ENCODE measurements around the gene KIF16B.

GRCh38 chr20:16553101-16553500 is 20.1 kb downstream of the KIF16B start:
- TF ChIP-seq CTCF (IDR thresholded peaks at IDR 0.05) (no peak), MAX (CRISPR knock-in tag; IDR thresholded peaks at IDR 0.05) (no peak), USF2 (CRISPR knock-in tag; IDR thresholded peaks at IDR 0.05) (no peak), MYBL2 (CRISPR knock-in tag; IDR thresholded peaks at IDR 0.05) (no peak), JAZF1 (CRISPR knock-in tag; IDR thresholded peaks at IDR 0.05) (no peak), NFYB (CRISPR knock-in tag; conservative IDR thresholded peaks at IDR 0.05; ENCODE audit: low read depth) (no peak), ATF6 (CRISPR knock-in tag; IDR thresholded peaks at IDR 0.05) (no peak), USF1 (CRISPR knock-in tag; IDR thresholded peaks at IDR 0.05) (no peak), ZNF281 (CRISPR knock-in tag; IDR thresholded peaks at IDR 0.05) (no peak), MLX (CRISPR knock-in tag; IDR thresholded peaks at IDR 0.05) (no peak), ESRRA (CRISPR knock-in tag; IDR thresholded peaks at IDR 0.05; ENCODE audit: borderline replicate concordance) (no peak), TEAD1 (CRISPR knock-in tag; IDR thresholded peaks at IDR 0.05) (no peak), STAT6 (CRISPR knock-in tag; conservative IDR thresholded peaks at IDR 0.05; ENCODE audit: low read depth) (no peak)

Measured in WTC11 (cell line).